Measurements from ENCODE around the gene ALKBH5.

ALKBH5 gene

GRCh38 chr17:18191967-18192366 lies 8.3 kb downstream of the ALKBH5 start:
- H3K4me3 ChIP-seq (ENCODE audit: low read depth, low read length) = no peak overlapping the region
- TF ChIP-seq, protein P1, sequence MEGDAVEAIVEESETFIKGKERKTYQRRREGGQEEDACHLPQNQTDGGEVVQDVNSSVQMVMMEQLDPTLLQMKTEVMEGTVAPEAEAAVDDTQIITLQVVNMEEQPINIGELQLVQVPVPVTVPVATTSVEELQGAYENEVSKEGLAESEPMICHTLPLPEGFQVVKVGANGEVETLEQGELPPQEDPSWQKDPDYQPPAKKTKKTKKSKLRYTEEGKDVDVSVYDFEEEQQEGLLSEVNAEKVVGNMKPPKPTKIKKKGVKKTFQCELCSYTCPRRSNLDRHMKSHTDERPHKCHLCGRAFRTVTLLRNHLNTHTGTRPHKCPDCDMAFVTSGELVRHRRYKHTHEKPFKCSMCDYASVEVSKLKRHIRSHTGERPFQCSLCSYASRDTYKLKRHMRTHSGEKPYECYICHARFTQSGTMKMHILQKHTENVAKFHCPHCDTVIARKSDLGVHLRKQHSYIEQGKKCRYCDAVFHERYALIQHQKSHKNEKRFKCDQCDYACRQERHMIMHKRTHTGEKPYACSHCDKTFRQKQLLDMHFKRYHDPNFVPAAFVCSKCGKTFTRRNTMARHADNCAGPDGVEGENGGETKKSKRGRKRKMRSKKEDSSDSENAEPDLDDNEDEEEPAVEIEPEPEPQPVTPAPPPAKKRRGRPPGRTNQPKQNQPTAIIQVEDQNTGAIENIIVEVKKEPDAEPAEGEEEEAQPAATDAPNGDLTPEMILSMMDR (IDR thresholded peaks at IDR 0.05; ENCODE audit: low read depth, low read length) = no peak

GRCh38 chr17:18194394-18194793 lies 10.8 kb downstream of the ALKBH5 start:
- TF ChIP-seq, protein P1 (IDR thresholded peaks at IDR 0.05; ENCODE audit: low read depth, low read length) = no peak
- H3K4me3 ChIP-seq (ENCODE audit: low read depth, low read length) = no peak overlapping the region

DNA sequence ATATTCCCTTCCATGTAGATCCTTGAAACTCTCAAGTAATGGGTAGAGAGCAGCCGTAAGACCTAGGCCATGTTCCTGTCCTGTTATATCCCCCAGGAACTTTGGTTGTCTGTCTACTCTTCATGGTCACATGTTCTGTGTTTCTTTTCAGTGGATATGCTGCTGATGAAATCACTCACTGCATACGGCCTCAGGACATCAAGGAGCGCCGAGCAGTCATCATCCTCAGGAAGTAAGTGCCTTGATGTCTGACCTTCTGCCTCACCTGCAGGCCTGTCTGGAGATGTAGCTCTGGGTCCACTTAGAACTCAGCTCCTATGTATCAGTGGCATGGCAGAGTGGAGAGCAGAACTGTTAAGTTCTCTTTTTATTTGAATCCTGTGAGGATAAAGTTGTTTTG lies 11.2 kb downstream of the ALKBH5 start:
- no peak overlapping the region for H3K4me3 ChIP-seq (ENCODE audit: low read depth, low read length)
- TF ChIP-seq, protein P1 (IDR thresholded peaks at IDR 0.05; ENCODE audit: low read depth, low read length) = no peak

GRCh38 chr17:18195246-18195645 lies 11.6 kb downstream of the ALKBH5 start:
- TF ChIP-seq, protein P1 (IDR thresholded peaks at IDR 0.05; ENCODE audit: low read depth, low read length) = no peak
- H3K4me3 ChIP-seq (ENCODE audit: low read depth, low read length) = no peak overlapping the region

DNA sequence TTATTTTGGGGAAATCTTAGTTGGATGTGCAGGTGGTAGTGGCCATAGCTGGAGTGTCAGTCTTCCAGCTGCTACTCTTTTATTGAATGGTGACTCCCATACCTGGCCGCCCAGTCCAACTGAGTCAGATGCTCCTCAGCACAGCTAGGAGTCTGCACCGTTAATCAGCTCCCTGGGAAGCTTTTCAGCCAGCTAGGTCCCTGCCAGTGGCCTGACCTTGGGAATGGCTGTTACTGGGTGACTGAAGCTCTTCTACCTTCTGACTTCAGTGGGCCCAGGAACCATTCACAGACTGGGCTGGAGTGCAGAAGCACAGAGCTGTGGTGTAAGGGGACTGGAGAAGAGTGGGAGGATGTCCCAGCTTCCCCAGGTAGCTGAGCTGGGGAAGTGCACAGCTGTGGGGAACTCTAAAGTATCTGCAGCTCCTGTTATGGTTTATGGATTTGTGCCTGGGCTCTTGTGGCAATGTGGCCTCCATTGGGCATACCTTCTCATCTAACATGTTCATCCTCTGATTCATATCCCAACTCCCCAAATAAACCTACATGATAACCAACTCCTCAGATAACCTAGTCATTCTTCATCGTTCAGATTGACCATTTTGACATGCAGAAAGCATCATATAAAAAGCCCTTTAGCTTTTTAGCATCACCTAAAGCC lies 14.0 kb downstream of the ALKBH5 start:
- TF ChIP-seq, protein P1 (IDR thresholded peaks at IDR 0.05; ENCODE audit: low read depth, low read length) = no peak
- no peak overlapping the region for H3K4me3 ChIP-seq (ENCODE audit: low read depth, low read length)

DNA sequence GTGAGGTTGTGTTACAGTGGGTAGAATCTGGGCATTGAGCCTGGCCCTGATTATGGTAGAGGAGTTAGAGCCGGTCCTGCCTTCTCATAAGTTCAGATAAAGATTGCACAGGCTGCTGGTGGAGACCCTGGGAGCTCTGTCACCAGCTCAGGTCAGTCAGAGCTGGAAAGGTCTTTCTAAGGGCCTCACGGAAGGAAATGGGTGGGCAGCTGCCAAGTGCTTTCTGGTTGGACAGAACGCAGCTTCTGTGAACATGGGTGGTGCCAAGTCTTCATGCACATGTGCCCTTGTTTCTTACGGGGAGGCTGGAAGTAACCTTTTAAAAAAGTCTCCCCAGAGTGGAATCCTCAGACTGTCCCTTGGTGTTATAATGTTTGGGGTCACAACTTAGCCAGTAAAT lies 14.9 kb downstream of the ALKBH5 start:
- H3K4me3 ChIP-seq (ENCODE audit: low read depth, low read length) = no peak overlapping the region
- TF ChIP-seq, protein P1 (IDR thresholded peaks at IDR 0.05; ENCODE audit: low read depth, low read length) = no peak

DNA sequence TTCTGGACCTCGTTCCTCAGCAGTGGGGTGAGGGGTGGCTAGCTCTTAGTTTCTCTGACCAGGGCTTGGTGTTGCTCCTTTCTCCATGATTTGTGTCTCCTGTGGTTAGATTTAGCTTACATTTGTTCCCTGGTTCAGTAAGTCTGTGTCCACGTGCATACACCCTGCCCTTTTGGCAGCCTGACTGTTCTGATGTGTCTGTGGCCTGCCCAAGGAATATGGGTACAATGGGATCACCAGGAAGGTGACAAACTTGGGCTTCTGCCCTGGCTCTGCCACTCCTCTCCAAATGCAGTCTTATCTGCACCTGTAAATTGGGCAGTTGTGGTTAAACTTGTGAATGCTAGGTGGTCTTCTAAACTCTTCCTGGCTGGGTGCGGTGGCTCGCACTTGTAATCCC lies 17.5 kb downstream of the ALKBH5 start:
- TF ChIP-seq, protein P1 (IDR thresholded peaks at IDR 0.05; ENCODE audit: low read depth, low read length) = no peak
- H3K4me3 ChIP-seq (ENCODE audit: low read depth, low read length) = no peak overlapping the region

All from WI38 (cell line).